Hepatocyte (in vitro differentiated cells): Measurements from ENCODE around the gene ARHGEF9. TPM values are rescaled to one million over a fixed set of nuclear protein-coding genes. Genes with fewer than 3 reads are reported as not detected.
"Not testable (repeated sequence)": the region's sequence is repeated elsewhere in the genome, so short reads cannot be mapped to it uniquely, and the experiment has no call there.

Source experiments
- DNase-seq: peaks from one replicate; pipeline ENCODE4 v3.0.0-alpha.2; 2016; ENCODE audit warnings: low spot score
- H2AFZ ChIP-seq: fragments of 200-600 bp; sonication (generic); 2 replicates; pipeline ENCODE4 v1.6.0; 2016; ENCODE audit warnings: antibody characterized with exemption, mild to moderate bottlenecking
- H3K27ac ChIP-seq: fragments of 200-600 bp; sonication (generic); 2 replicates; pipeline ENCODE4 v1.5.1; 2016; ENCODE audit warnings: mild to moderate bottlenecking
- H3K27me3 ChIP-seq: fragments of 200-600 bp; sonication (generic); 2 replicates; pipeline ENCODE4 v1.6.1; 2016
- H3K36me3 ChIP-seq: fragments of 200-600 bp; sonication (generic); replicated peaks from 2 replicates; pipeline ENCODE4 v1.5.1; 2016; ENCODE audit warnings: low read depth; ENCODE audit not compliant: insufficient read depth
- H3K4me1 ChIP-seq: fragments of 200-600 bp; sonication (generic); 2 replicates; pipeline ENCODE4 v1.5.1; 2016; ENCODE audit warnings: mild to moderate bottlenecking, moderate library complexity; ENCODE audit not compliant: insufficient read depth
- H3K4me2 ChIP-seq: fragments of 200-600 bp; sonication (generic); 2 replicates; pipeline ENCODE4 v1.6.0; 2016
- H3K4me3 ChIP-seq: fragments of 200-600 bp; sonication (generic); 2 replicates; pipeline ENCODE4 v1.5.1; 2016; ENCODE audit warnings: mild to moderate bottlenecking
- H3K79me2 ChIP-seq: fragments of 200-600 bp; sonication (generic); 2 replicates; pipeline ENCODE4 v1.6.0; 2017; ENCODE audit warnings: mild to moderate bottlenecking
- H3K9me2 ChIP-seq: fragments of 200-600 bp; sonication (generic); replicated peaks from 2 replicates; pipeline ENCODE4 v1.6.0; 2017; ENCODE audit warnings: mild to moderate bottlenecking; ENCODE audit not compliant: insufficient read depth
- H3K9me3 ChIP-seq: fragments of 200-600 bp; sonication (generic); 2 replicates; pipeline ENCODE4 v1.5.1; 2016; ENCODE audit warnings: low read depth, mild to moderate bottlenecking
- H4K20me1 ChIP-seq: fragments of 200-600 bp; sonication (generic); 2 replicates; pipeline ENCODE4 v1.6.0; 2016; ENCODE audit warnings: mild to moderate bottlenecking; ENCODE audit not compliant: insufficient read depth, poor library complexity, severe bottlenecking
- EZH2 ChIP-seq: fragments of 200-600 bp; sonication (generic); IDR thresholded peaks from 2 replicates; pipeline ENCODE4 v1.6.1; 2016; ENCODE audit warnings: antibody characterized with exemption, mild to moderate bottlenecking, borderline replicate concordance
- EZH2phosphoT487 ChIP-seq: fragments of 200-600 bp; sonication (generic); IDR thresholded peaks from one replicate; pipeline ENCODE4 v1.6.1; 2018; ENCODE audit warnings: antibody characterized with exemption, mild to moderate bottlenecking, low read depth, moderate library complexity; ENCODE audit not compliant: unreplicated experiment, severe bottlenecking
- WGBS: methylation state at CpG from one replicate; pipeline ENCODE4 v1.1.6; 2016; ENCODE audit warnings: low lambda C conversion rate; ENCODE audit errors: missing lambda C conversion rate; 5-methylcytosine and 5-hydroxymethylcytosine counted together
- polyA plus RNA-seq: library from polyadenylated mRNA; unstranded; fragments of >200 nt; fragmentation: Nextera tagmentation; extraction: Ambion mirVana; gene quantifications from 2 replicates; pipeline ENCODE4 v1.2.1, GENCODE V29; 2016
- total RNA-seq: library from RNA; depleted of rRNA; stranded (reverse); fragments of >200 nt; gene quantifications from 2 replicates; pipeline ENCODE4 v1.2.3, GENCODE V29; 2014
- TF ChIP-seq, protein P1 (sequence below): fragments of 200-600 bp; sonication (generic); IDR thresholded peaks from 2 replicates; pipeline ENCODE4 v1.5.1; 2016; ENCODE audit warnings: antibody characterized with exemption, mild to moderate bottlenecking; ENCODE audit not compliant: poor library complexity

Gene ARHGEF9
- total and polyA plus RNA-seq, 2 experiments from 2014 or later = 19.1 to 25.6 TPM

DNA sequence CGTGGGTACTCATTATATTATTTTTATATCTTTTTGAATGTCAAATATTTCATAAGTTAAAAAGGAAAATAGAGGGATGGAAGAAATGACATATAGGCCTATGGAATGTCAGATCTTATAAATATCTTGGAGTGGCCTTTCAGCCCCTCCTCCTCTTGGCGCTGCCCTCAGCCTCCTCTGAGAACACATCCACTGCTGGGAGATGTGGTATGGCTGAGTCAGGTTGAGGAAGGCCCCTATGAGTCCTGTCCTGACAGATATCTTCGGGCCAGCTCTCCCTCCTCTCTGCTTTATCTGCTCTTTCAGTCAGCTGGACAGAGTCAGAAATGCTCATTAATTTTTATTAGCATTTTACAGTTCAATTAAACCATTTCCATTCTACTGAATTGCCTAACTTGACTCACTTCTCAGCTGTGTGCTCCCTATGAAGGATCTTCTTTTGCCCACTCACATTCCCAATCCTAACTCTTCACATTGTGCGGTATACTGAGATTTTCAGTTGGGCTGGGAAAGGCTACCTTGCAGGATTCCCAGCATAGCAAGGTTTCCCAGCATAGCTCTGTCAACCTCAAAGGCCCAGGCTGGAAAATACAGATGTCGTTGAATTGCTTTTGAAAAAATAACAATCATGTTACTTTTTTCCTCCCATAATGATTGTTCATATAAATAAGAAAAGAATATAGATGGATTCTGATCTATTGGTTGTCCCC lies 128.0 kb downstream of the ARHGEF9 start:
- no peak for DNase-seq
- WGBS = 73% methylated on average over 5 of the region's 5 CpGs
- Histone ChIP-seq H3K9me2 (no peaks in the 10 kb centered on the region), H3K27me3 (no peaks in the 10 kb centered on the region), H3K9me3 (no peaks in the 10 kb centered on the region), H3K4me3 (no peak overlapping the region), H3K27ac (no peak overlapping the region), H4K20me1 (no peaks in the 10 kb centered on the region), H3K4me1 (no peaks in the 10 kb centered on the region), H3K4me2 (no peak overlapping the region), H2AFZ (no peak overlapping the region), H3K79me2 (no peaks in the 10 kb centered on the region), H3K36me3 (no peaks in the 10 kb centered on the region)
- TF ChIP-seq EZH2phosphoT487 = no peak
- TF ChIP-seq EZH2 = no peak
- TF ChIP-seq, protein P1, sequence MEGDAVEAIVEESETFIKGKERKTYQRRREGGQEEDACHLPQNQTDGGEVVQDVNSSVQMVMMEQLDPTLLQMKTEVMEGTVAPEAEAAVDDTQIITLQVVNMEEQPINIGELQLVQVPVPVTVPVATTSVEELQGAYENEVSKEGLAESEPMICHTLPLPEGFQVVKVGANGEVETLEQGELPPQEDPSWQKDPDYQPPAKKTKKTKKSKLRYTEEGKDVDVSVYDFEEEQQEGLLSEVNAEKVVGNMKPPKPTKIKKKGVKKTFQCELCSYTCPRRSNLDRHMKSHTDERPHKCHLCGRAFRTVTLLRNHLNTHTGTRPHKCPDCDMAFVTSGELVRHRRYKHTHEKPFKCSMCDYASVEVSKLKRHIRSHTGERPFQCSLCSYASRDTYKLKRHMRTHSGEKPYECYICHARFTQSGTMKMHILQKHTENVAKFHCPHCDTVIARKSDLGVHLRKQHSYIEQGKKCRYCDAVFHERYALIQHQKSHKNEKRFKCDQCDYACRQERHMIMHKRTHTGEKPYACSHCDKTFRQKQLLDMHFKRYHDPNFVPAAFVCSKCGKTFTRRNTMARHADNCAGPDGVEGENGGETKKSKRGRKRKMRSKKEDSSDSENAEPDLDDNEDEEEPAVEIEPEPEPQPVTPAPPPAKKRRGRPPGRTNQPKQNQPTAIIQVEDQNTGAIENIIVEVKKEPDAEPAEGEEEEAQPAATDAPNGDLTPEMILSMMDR = no peak

DNA sequence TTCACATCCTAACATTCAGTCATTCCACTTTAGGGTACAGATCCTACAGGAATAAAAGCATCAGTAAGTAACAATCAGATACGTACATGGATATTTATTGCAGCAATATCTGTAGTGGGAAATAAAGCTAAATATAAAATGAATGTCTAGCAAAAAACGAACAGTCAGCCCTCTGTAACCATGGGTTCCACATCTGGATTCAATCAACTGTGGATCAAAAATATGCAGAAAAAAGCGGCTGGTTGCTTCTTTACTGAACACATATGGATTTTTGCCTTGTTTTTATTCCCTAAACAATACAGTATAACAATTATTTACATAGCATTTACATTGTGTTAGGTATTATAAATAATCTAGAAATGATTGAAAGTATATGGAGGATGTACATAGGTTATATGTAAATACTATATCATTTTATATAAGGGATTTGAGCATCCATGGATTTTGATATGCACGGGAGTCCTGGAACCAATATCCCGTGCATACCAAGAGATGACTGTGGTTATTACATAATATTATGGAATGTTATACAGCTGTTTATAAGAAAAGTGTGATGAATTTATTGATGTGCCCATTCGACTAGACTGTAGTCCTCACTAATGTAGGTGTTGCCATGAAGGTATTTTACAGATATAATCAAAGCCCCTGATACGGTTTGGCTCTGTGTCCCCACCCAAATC lies 132.8 kb downstream of the ARHGEF9 start:
- TF ChIP-seq EZH2 = no peak
- TF ChIP-seq EZH2phosphoT487 = no peak
- TF ChIP-seq, protein P1 = no peak
- Histone ChIP-seq H3K27ac (no peak overlapping the region), H3K4me1 (no peaks in the 10 kb centered on the region), H3K27me3 (no peaks in the 10 kb centered on the region), H3K9me2 (no peaks in the 10 kb centered on the region), H4K20me1 (no peaks in the 10 kb centered on the region), H2AFZ (no peak overlapping the region), H3K9me3 (no peaks in the 10 kb centered on the region), H3K4me2 (no peak overlapping the region), H3K36me3 (no peaks in the 10 kb centered on the region), H3K79me2 (no peaks in the 10 kb centered on the region), H3K4me3 (no peak overlapping the region)
- 62% methylated on average over 7 of the region's 7 CpGs for WGBS
- no peak for DNase-seq

DNA sequence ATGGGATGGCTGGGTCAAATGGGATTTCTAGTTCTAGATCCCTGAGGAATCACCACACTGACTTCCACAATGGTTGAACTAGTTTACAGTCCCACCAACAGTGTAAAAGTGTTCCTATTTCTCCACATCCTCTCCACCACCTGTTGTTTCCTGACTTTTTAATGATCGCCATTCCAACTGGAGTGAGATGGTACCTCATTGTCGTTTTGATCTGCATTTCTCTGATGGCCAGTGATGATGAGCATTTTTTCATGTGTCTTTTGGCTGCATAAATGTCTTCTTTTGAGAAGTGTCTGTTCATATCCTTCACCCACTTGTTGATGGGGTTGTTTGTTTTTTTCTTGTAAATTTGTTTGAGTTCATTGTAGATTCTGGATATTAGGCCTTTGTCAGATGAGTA lies 139.3 kb downstream of the ARHGEF9 start:
- not testable (repeated sequence) for H3K27me3 ChIP-seq, H2AFZ ChIP-seq, H3K4me1 ChIP-seq, H3K9me3 ChIP-seq, H3K4me3 ChIP-seq, DNase-seq, H3K4me2 ChIP-seq, H3K79me2 ChIP-seq, H3K9me2 ChIP-seq, H4K20me1 ChIP-seq, H3K27ac ChIP-seq, H3K36me3 ChIP-seq
- 82% methylated on average over 2 of the region's 2 CpGs for WGBS

DNA sequence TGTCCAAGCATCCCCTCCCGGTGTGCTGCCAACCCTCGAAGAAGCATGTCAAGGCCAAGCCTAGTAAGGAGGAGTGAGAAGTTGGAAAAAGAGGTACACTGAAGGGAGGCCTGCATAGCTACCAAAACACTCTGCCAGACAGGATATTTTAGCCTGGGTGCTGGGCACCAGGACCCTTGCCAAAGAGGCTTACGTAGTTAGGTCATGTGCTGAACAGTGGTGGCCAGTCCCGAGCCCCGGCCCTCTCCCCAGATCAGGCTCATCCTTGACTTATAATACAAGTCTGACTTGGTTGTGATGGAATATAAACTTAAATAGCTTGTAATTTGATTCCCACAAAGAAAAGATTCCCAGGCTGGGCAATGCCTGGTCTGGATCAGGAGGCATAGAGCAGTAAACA lies 149.3 kb downstream of the ARHGEF9 start:
- 93% methylated on average over 5 of the region's 5 CpGs for WGBS
- H4K20me1 ChIP-seq = no peaks in the 10 kb centered on the region
- no peaks in the 10 kb centered on the region for H3K9me2 ChIP-seq
- no peak overlapping the region for H3K4me2 ChIP-seq
- TF ChIP-seq, protein P1 = no peak
- TF ChIP-seq EZH2phosphoT487 (no peak), EZH2 (no peak)
- H3K4me3 ChIP-seq = no peak overlapping the region
- no peaks in the 10 kb centered on the region for H3K4me1 ChIP-seq
- no peak overlapping the region for H2AFZ ChIP-seq
- no peaks in the 10 kb centered on the region for H3K9me3 ChIP-seq
- no peak overlapping the region for H3K27ac ChIP-seq
- no peaks in the 10 kb centered on the region for H3K36me3 ChIP-seq
- no peaks in the 10 kb centered on the region for H3K27me3 ChIP-seq
- DNase-seq = no peak
- H3K79me2 ChIP-seq = no peaks in the 10 kb centered on the region
